ENCODE data around the gene KIF20A. TPM values are rescaled to one million over a fixed set of nuclear protein-coding genes. Genes with fewer than 3 reads are reported as not detected.
"Not testable (repeated sequence)": the region's sequence is repeated elsewhere in the genome, so short reads cannot be mapped to it uniquely, and the experiment has no call there.

The KIF20A gene
- total and polyA plus RNA-seq, 3 experiments from 2014 or later: 0.13 to 29.3 (median 27.2) TPM

DNA sequence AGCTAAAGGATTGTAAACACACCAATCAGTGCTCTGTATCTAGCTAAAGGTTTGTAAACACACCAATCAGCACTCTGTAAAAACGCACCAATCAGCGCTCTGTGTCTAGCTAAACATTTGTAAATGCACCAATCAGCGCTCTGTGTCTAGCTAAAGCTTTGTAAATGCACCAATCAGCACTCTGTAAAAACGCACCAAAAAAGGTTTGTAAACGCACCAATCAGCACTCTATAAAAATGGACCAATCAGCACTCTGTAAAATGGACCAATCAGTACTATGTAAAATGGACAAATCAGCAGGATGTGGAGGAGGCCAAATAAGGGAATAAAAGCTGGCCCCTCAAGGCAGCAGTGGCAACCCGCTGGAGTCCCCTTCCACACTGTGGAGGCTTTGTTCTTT is 35.3 kb upstream of the KIF20A start:
- H3K36me3 Mint-ChIP-seq; H3K4me3 Mint-ChIP-seq; CTCF ChIA-PET; POLR2A ChIA-PET; H3K36me3 ChIP-seq (ENCODE audit: insufficient read depth, low read length); H3K27ac ChIP-seq (ENCODE audit: low read depth, low read length); DNase-seq; H3K27me3 ChIP-seq (ENCODE audit: insufficient read depth, low read length, poor library complexity, severe bottlenecking); H3K9me3 Mint-ChIP-seq; H3K9me3 ChIP-seq (ENCODE audit: low read length); H3K4me1 ChIP-seq (ENCODE audit: insufficient read depth, low read length); H3K4me3 ChIP-seq (ENCODE audit: low read length); H3K27ac Mint-ChIP-seq; H3K4me1 Mint-ChIP-seq: not testable (repeated sequence)
- peaks cover 9 to 10% of the 10 kb centered on the region in 2 donors for H3K27me3 Mint-ChIP-seq

DNA sequence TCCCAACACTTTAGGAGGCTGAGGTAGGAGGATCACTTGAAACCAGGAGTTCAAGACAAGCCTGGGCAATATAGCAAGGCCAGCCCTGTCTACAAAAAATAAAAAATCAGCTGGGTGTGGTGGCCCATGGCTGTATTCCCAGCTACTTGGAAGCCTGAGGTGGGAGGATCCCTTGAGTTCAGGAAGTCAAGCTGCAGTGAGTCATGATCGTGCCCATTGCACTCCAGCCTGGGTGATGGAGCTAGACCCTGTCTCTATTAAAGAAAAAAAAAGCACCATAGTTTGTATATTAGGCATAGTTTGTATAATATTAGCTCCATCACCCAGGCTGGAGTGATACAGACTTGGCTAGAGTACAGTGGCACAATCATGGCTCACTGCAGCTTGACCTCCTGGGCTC is 30.1 kb upstream of the KIF20A start:
- Mint-ChIP-seq H3K36me3 (no peaks in the 10 kb centered on the region), H3K27ac (peak overlapping the region in 1 of 8 donors; percentile 47), H3K4me3 (no peak overlapping the region), H3K9me3 (no peaks in the 10 kb centered on the region), H3K4me1 (no peaks in the 10 kb centered on the region), H3K27me3 (peaks cover 0 to 1% of the 10 kb centered on the region in 2 donors)
- H3K4me1 ChIP-seq (ENCODE audit: insufficient read depth, low read length): no peaks in the 10 kb centered on the region
- no peaks in the 10 kb centered on the region for H3K36me3 ChIP-seq (ENCODE audit: insufficient read depth, low read length)
- H3K27ac ChIP-seq (ENCODE audit: low read depth, low read length): no peak overlapping the region
- ChIA-PET POLR2A (no interaction called here), CTCF (interaction anchor here (0.9 kb wide), 1 partner anchor 39 kb away, joined by 4 read pairs; no protein-coding TSS in a partner anchor)
- no peaks in the 10 kb centered on the region for H3K27me3 ChIP-seq (ENCODE audit: insufficient read depth, low read length, poor library complexity, severe bottlenecking)
- no peak for DNase-seq
- H3K4me3 ChIP-seq (ENCODE audit: low read length): no peak overlapping the region
- no peaks in the 10 kb centered on the region for H3K9me3 ChIP-seq (ENCODE audit: low read length)

DNA sequence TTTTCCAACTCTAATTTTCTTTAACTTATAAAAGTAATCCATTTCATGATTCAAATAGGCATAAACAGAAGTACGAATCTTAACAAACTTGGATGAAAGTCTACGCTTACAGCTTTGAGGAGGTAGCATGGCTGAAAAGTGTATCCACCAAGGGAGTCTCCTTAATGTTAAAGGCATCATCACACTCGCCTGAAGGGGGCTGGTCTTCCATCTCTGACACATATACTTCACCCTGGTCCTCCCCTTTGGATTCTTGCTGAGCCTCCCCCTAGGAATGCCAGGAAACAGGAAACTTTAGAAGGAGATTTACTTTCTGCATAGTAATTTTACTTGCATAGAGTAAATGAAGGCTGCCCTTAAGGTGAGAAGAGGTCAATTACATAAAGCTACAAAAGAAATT is 29.4 kb upstream of the KIF20A start:
- Mint-ChIP-seq H3K36me3 (no peaks in the 10 kb centered on the region), H3K9me3 (no peaks in the 10 kb centered on the region), H3K4me3 (no peak overlapping the region), H3K27ac (no peak overlapping the region), H3K27me3 (peaks cover 0 to 1% of the 10 kb centered on the region in 2 donors), H3K4me1 (no peaks in the 10 kb centered on the region)
- H3K4me1 ChIP-seq (ENCODE audit: insufficient read depth, low read length): no peaks in the 10 kb centered on the region
- H3K4me3 ChIP-seq (ENCODE audit: low read length): no peak overlapping the region
- H3K27ac ChIP-seq (ENCODE audit: low read depth, low read length): no peak overlapping the region
- H3K27me3 ChIP-seq (ENCODE audit: insufficient read depth, low read length, poor library complexity, severe bottlenecking): no peaks in the 10 kb centered on the region
- no peak for DNase-seq
- ChIA-PET CTCF (no interaction called here), POLR2A (no interaction called here)
- H3K36me3 ChIP-seq (ENCODE audit: insufficient read depth, low read length): no peaks in the 10 kb centered on the region
- no peaks in the 10 kb centered on the region for H3K9me3 ChIP-seq (ENCODE audit: low read length)

DNA sequence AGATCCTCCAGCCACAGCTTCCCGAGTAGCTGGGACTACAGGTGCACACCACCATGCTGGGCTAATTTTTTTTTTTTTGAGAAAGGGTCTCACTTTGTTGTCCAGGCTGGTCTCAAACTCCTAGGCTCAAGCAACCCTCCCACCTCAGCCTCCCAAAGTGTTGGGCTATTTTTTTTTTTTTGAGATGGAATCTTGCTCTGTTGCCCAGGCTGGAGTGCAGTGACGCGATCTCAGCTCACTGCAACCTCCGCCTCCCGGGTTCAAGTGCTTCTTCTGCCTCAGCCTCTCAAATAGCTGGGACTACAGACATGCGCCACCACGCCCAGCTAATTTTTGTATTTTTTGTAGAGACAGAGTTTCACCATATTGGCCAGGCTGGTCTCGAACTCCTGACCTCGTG is 22.9 kb upstream of the KIF20A start:
- H3K4me1 ChIP-seq (ENCODE audit: insufficient read depth, low read length); H3K9me3 ChIP-seq (ENCODE audit: low read length); DNase-seq; POLR2A ChIA-PET; H3K4me1 Mint-ChIP-seq; H3K27me3 ChIP-seq (ENCODE audit: insufficient read depth, low read length, poor library complexity, severe bottlenecking); CTCF ChIA-PET; H3K27ac ChIP-seq (ENCODE audit: low read depth, low read length); H3K9me3 Mint-ChIP-seq; H3K27ac Mint-ChIP-seq; H3K4me3 ChIP-seq (ENCODE audit: low read length); H3K27me3 Mint-ChIP-seq; H3K4me3 Mint-ChIP-seq: not testable (repeated sequence)
- peaks cover 29% of the 10 kb centered on the region for H3K36me3 ChIP-seq (ENCODE audit: insufficient read depth, low read length)
- H3K36me3 Mint-ChIP-seq: peaks cover 28 to 47% (median 31%) of the 10 kb centered on the region in 3 donors

DNA sequence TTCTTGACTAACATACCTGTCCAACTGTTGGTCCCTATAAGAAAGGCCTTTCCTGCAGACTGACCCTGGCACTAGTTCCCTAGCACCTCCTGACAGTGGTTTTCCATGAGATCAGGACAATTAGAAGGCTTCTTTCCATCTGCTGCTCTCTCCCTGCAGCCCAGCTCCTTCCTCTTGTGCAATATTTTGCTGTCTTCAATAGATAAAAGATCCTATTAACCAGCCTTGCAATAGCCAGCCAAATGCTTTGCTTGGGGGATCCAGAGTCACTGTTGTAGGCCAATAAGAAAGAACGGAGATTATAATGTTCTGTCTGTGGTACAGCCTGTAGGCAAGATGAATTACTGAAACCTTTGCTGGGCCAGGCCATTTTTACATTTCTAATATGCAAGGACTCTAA is 21.3 kb upstream of the KIF20A start:
- H3K36me3 ChIP-seq (ENCODE audit: insufficient read depth, low read length): peaks cover 40% of the 10 kb centered on the region
- H3K9me3 Mint-ChIP-seq: no peaks in the 10 kb centered on the region
- H3K27me3 ChIP-seq (ENCODE audit: insufficient read depth, low read length, poor library complexity, severe bottlenecking): no peaks in the 10 kb centered on the region
- no peak overlapping the region for H3K4me3 Mint-ChIP-seq
- no peaks in the 10 kb centered on the region for H3K4me1 Mint-ChIP-seq
- no peaks in the 10 kb centered on the region for H3K4me1 ChIP-seq (ENCODE audit: insufficient read depth, low read length)
- H3K27me3 Mint-ChIP-seq: no peaks in the 10 kb centered on the region
- POLR2A ChIA-PET: no interaction called here
- no peak for DNase-seq
- no peak overlapping the region for H3K4me3 ChIP-seq (ENCODE audit: low read length)
- CTCF ChIA-PET: no interaction called here
- no peak overlapping the region for H3K27ac ChIP-seq (ENCODE audit: low read depth, low read length)
- no peaks in the 10 kb centered on the region for H3K9me3 ChIP-seq (ENCODE audit: low read length)
- no peak overlapping the region for H3K27ac Mint-ChIP-seq
- H3K36me3 Mint-ChIP-seq: peaks cover 32 to 61% (median 33%) of the 10 kb centered on the region in 3 donors

DNA sequence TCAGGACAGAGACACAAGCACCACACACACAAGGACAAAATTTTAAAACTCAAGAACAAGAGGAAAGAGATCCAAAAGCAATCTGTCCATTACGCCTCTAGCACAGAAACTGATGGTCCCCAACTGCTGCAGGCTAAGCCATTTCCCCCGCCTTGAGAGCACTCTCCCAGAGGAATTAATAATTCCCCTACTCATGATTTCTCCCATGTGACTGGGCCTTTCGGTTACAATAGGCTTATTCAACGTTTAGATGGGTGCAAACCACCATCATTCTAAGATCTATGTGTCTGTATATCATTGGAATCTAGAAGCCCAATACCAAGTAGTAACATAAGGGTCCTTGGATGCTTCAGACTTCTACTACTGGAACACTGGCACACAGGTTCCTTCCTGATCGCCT is 19.2 kb upstream of the KIF20A start:
- POLR2A ChIA-PET: no interaction called here
- H3K4me3 ChIP-seq (ENCODE audit: low read length): no peak overlapping the region
- H3K27ac ChIP-seq (ENCODE audit: low read depth, low read length): no peak overlapping the region
- H3K27me3 ChIP-seq (ENCODE audit: insufficient read depth, low read length, poor library complexity, severe bottlenecking): no peaks in the 10 kb centered on the region
- H3K9me3 ChIP-seq (ENCODE audit: low read length): no peaks in the 10 kb centered on the region
- Mint-ChIP-seq H3K36me3 (peaks cover 48 to 82% (median 49%) of the 10 kb centered on the region in 3 donors), H3K27ac (peak overlapping the region in 4 of 8 donors; percentile 12 to 40 (median 23)), H3K4me3 (no peak overlapping the region), H3K27me3 (no peaks in the 10 kb centered on the region), H3K4me1 (peaks cover 0 to 3% (median 0%) of the 10 kb centered on the region in 3 donors), H3K9me3 (no peaks in the 10 kb centered on the region)
- H3K4me1 ChIP-seq (ENCODE audit: insufficient read depth, low read length): no peaks in the 10 kb centered on the region
- H3K36me3 ChIP-seq (ENCODE audit: insufficient read depth, low read length): peaks cover 60% of the 10 kb centered on the region
- DNase-seq: no peak
- CTCF ChIA-PET: no interaction called here

DNA sequence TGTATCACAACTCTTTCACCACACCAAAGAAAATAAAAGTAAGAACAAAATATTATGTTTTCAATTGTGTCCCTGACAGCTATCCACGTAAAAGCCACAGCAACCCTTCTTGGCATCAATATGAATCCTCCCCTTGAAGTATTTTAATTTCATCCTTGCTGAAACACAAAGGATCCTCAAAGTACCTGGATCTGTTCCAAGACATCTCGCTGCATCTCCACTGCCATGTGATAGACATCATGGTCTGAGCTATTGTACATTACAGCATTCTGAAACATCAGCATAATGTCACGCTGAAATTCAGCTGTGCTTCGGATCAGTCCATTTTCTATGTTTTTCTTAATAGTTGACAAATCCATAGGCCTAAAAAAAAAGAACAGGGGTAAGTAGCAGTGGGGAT is 18.2 kb upstream of the KIF20A start:
- POLR2A ChIA-PET: no interaction called here
- no peak for DNase-seq

DNA sequence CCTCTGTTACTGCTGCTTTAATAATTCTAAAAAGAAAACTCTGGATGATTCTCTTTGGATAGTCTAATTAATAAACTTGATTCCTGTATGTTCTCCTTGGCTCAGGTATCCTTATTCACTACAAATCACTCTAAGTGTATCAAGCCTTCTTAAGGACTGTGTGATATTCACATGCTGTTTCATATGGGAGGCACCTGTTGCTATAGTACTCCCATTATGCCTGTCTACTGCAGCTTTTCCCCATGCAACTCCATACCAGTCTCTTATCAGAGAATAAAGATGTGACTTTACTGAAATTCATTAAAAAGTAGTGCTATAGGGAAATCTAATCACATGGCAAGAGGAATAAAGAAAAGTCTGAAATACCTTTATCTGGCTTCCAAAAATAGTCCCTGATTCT is 15.2 kb upstream of the KIF20A start:
- ChIA-PET POLR2A (interaction anchor here (0.5 kb wide), 1 partner anchor 1270 kb away, joined by 6 read pairs; no protein-coding TSS in a partner anchor), CTCF (interaction anchor here (1.5 kb wide), 1 partner anchor 31 kb away, joined by 4 read pairs; no protein-coding TSS in a partner anchor)
- H3K4me1 ChIP-seq (ENCODE audit: insufficient read depth, low read length): no peaks in the 10 kb centered on the region
- no peaks in the 10 kb centered on the region for H3K9me3 ChIP-seq (ENCODE audit: low read length)
- peaks cover 81% of the 10 kb centered on the region for H3K36me3 ChIP-seq (ENCODE audit: insufficient read depth, low read length)
- H3K4me3 Mint-ChIP-seq: no peak overlapping the region
- no peak overlapping the region for H3K27ac ChIP-seq (ENCODE audit: low read depth, low read length)
- no peak for DNase-seq
- no peak overlapping the region for H3K27ac Mint-ChIP-seq
- H3K27me3 Mint-ChIP-seq: no peaks in the 10 kb centered on the region
- peaks cover 0 to 3% (median 0%) of the 10 kb centered on the region in 3 donors for H3K4me1 Mint-ChIP-seq
- H3K9me3 Mint-ChIP-seq: no peaks in the 10 kb centered on the region
- H3K36me3 Mint-ChIP-seq: peaks cover 42 to 96% (median 61%) of the 10 kb centered on the region in 3 donors
- no peaks in the 10 kb centered on the region for H3K27me3 ChIP-seq (ENCODE audit: insufficient read depth, low read length, poor library complexity, severe bottlenecking)
- H3K4me3 ChIP-seq (ENCODE audit: low read length): no peak overlapping the region

More for the DNA sequence above, 18.2 kb upstream of the KIF20A start:
- Histone ChIP-seq H3K27me3 (ENCODE audit: insufficient read depth, low read length, poor library complexity, severe bottlenecking) (no peaks in the 10 kb centered on the region), H3K9me3 (ENCODE audit: low read length) (no peaks in the 10 kb centered on the region), H3K27ac (ENCODE audit: low read depth, low read length) (no peak overlapping the region), H3K4me3 (ENCODE audit: low read length) (no peak overlapping the region), H3K4me1 (ENCODE audit: insufficient read depth, low read length) (no peaks in the 10 kb centered on the region), H3K36me3 (ENCODE audit: insufficient read depth, low read length) (peaks cover 70% of the 10 kb centered on the region)
- H3K27ac Mint-ChIP-seq: no peak overlapping the region
- peaks cover 50 to 92% (median 56%) of the 10 kb centered on the region in 3 donors for H3K36me3 Mint-ChIP-seq
- H3K4me3 Mint-ChIP-seq: no peak overlapping the region
- CTCF ChIA-PET: no interaction called here
- peaks cover 0 to 3% (median 0%) of the 10 kb centered on the region in 3 donors for H3K4me1 Mint-ChIP-seq
- no peaks in the 10 kb centered on the region for H3K27me3 Mint-ChIP-seq
- H3K9me3 Mint-ChIP-seq: no peaks in the 10 kb centered on the region
